ENCODE results near the gene KRTAP10-1. TPM values are rescaled to one million over a fixed set of nuclear protein-coding genes. Genes with fewer than 3 reads are reported as not detected.

Gene KRTAP10-1
- total and polyA plus RNA-seq, 9 of the 15 experiments (the other 6 are each of a cell fraction or from before 2014, with no cell fraction given): not detected

- BruUV-seq (replicated peaks): no TSS peak
- Histone ChIP-seq H3K27me3 (ENCODE audit: control insufficient read depth in 2 of 2, insufficient read depth in 2 of 2, low read length in 2 of 2) (peaks cover 44 to 84% of the 10 kb centered on the region in 2 experiments), H4K20me1 (replicated peaks; ENCODE audit: control insufficient read depth, insufficient read depth, low read length) (peaks cover 18% of the 10 kb centered on the region; the same call in 1 of the 2 replicates), H3K4me2 (ENCODE audit: insufficient read depth, low read length) (no peak overlapping the region), H3K9me3 (replicated peaks; ENCODE audit: control insufficient read depth, insufficient read depth, low read depth, low read length) (peaks cover 6% of the 10 kb centered on the region; the same call in 1 of the 2 replicates), H3K36me3 (ENCODE audit: control insufficient read depth, insufficient read depth, low read length) (no peaks in the 10 kb centered on the region), H3K9ac (ENCODE audit: insufficient read depth in 1 of 2, low read depth in 2 of 2, low read length in 2 of 2) (no peak overlapping the region), H3K79me2 (ENCODE audit: control insufficient read depth, insufficient read depth, low read length) (no peaks in the 10 kb centered on the region), H3K4me3 (no peak overlapping the region), H3K4me1 (replicated peaks in 1 of 2; ENCODE audit: control insufficient read depth in 2 of 2, insufficient read depth in 2 of 2, low read length in 2 of 2) (peaks cover 0 to 16% of the 10 kb centered on the region in 2 experiments; a peak in 2 of 5 replicates), H3K27ac (ENCODE audit: extremely low read depth, low read depth, low read length) (no peak overlapping the region), H2AFZ (ENCODE audit: low read depth, low read length) (no peak overlapping the region), H3K9me1 (ENCODE audit: control insufficient read depth, insufficient read depth, low read length) (no peaks in the 10 kb centered on the region)
- in situ Hi-C loops (cut with MboI) (no loop called here), intact Hi-C loops (cut with micrococcal nuclease) (no loop called here)
- under 1% methylated on average over 22 of the region's 23 CpGs for WGBS (ENCODE audit: insufficient coverage, low coverage, missing lambda C conversion rate)
- ATAC-seq (no peak), FAIRE-seq (no peak), DNase-seq (ENCODE audit: extremely low read depth in 1 of 4, low spot score in 3 of 4) (no peak)
- ChIA-PET POLR2A (interaction anchor here (0.7 kb wide), 1 partner anchor 61 kb away, joined by 4 read pairs; no protein-coding TSS in a partner anchor), CTCF (ENCODE audit: low intra/inter-chr PET ratio) (no interaction called here)
- TF ChIP-seq MAZ (CRISPR knock-in tag; conservative IDR thresholded peaks at IDR 0.05 in 1 of 2, IDR thresholded peaks at IDR 0.05 in 1 of 2): no peak
- no peak for TF ChIP-seq ZNF830 (CRISPR knock-in tag; IDR thresholded peaks at IDR 0.05)
- no peak for TF ChIP-seq ZNF318 (IDR thresholded peaks at IDR 0.05; ENCODE audit: borderline replicate concordance in 1 of 2, low read depth in 1 of 2)
- no peak for TF ChIP-seq ARID1B (IDR thresholded peaks at IDR 0.05)
- no peak for TF ChIP-seq IFI16 (CRISPR knock-in tag; IDR thresholded peaks at IDR 0.05)
Observed at GRCh38 chr21:44529503-44530125, 10.4 kb downstream of the KRTAP10-1 start.

Data from K562 (cell line).